HEK293 (cell line): ENCODE measurements around the gene MPV17L.

Experiments used
- GLI4 ChIP-seq: fragments of 450-650 bp; formaldehyde crosslinking; IDR thresholded peaks from 2 replicates; pipeline ENCODE4 v1.5.1; 2016; ENCODE audit warnings: missing biosample characterization, missing genetic modification characterization
- HOXC10 ChIP-seq: sonication (generic); formaldehyde crosslinking; IDR thresholded peaks from 2 replicates; pipeline ENCODE4 v1.8.1; 2023; ENCODE audit warnings: mild to moderate bottlenecking, missing genetic modification reagents
- IKZF3 ChIP-seq: fragments of 450-650 bp; IDR thresholded peaks from 2 replicates; pipeline ENCODE4 v1.5.0; 2018; ENCODE audit warnings: missing biosample characterization, mild to moderate bottlenecking, missing genetic modification characterization, moderate library complexity
- KLF10 ChIP-seq: fragments of 450-650 bp; IDR thresholded peaks from 2 replicates; pipeline ENCODE4 v1.5.1; 2018; ENCODE audit warnings: missing biosample characterization, mild to moderate bottlenecking, missing genetic modification characterization
- KLF7 ChIP-seq: fragments of 450-650 bp; formaldehyde crosslinking; IDR thresholded peaks from 2 replicates; pipeline ENCODE4 v1.5.1; 2016; ENCODE audit warnings: missing biosample characterization, missing genetic modification characterization, borderline replicate concordance
- REPIN1 ChIP-seq: fragments of 450-650 bp; formaldehyde crosslinking; IDR thresholded peaks from 2 replicates; pipeline ENCODE4 v1.5.1; 2017; ENCODE audit warnings: missing biosample characterization, missing genetic modification characterization, low read depth
- REST ChIP-seq: fragments of 450-650 bp; formaldehyde crosslinking; IDR thresholded peaks from 2 replicates; pipeline ENCODE4 v1.5.1; 2016; ENCODE audit warnings: missing biosample characterization, missing genetic modification characterization
- SCRT1 ChIP-seq: fragments of 450-650 bp; formaldehyde crosslinking; IDR thresholded peaks from 2 replicates; pipeline ENCODE4 v1.5.1; 2016; ENCODE audit warnings: missing biosample characterization, missing genetic modification characterization, borderline replicate concordance
- ZFP69B ChIP-seq: fragments of 450-650 bp; formaldehyde crosslinking; IDR thresholded peaks from 2 replicates; pipeline ENCODE4 v1.5.1; 2016; ENCODE audit warnings: missing biosample characterization, missing genetic modification characterization
- ZNF133 ChIP-seq: fragments of 450-650 bp; formaldehyde crosslinking; IDR thresholded peaks from 2 replicates; pipeline ENCODE4 v1.5.1; 2016; ENCODE audit warnings: missing biosample characterization, missing genetic modification characterization
- ZNF146 ChIP-seq: fragments of 450-650 bp; formaldehyde crosslinking; IDR thresholded peaks from 2 replicates; pipeline ENCODE4 v1.5.1; 2016; ENCODE audit warnings: missing biosample characterization, missing genetic modification characterization
- ZNF211 ChIP-seq: fragments of 450-650 bp; formaldehyde crosslinking; IDR thresholded peaks from 2 replicates; pipeline ENCODE4 v1.5.1; 2016; ENCODE audit warnings: low read depth, missing biosample characterization, missing genetic modification characterization
- ZNF221 ChIP-seq: fragments of 450-650 bp; formaldehyde crosslinking; IDR thresholded peaks from 2 replicates; pipeline ENCODE4 v1.5.1; 2017; ENCODE audit warnings: missing biosample characterization, missing genetic modification characterization, borderline replicate concordance
- ZNF24 ChIP-seq: fragments of 450-650 bp; formaldehyde crosslinking; IDR thresholded peaks from 2 replicates; pipeline ENCODE4 v1.5.1; 2016; ENCODE audit warnings: missing biosample characterization, missing genetic modification characterization
- ZNF341 ChIP-seq: fragments of 450-650 bp; formaldehyde crosslinking; IDR thresholded peaks from 2 replicates; pipeline ENCODE4; 2016; ENCODE audit warnings: low read depth, missing biosample characterization, missing genetic modification characterization
- ZNF362 ChIP-seq: fragments of 450-650 bp; formaldehyde crosslinking; IDR thresholded peaks from 2 replicates; pipeline ENCODE4 v1.5.1; 2016; ENCODE audit warnings: missing biosample characterization, missing genetic modification characterization
- ZNF37A ChIP-seq: fragments of 450-650 bp; IDR thresholded peaks from 2 replicates; pipeline ENCODE4 v1.5.1; 2018; ENCODE audit warnings: missing biosample characterization, missing genetic modification characterization
- ZNF521 ChIP-seq: fragments of 450-650 bp; formaldehyde crosslinking; IDR thresholded peaks from 2 replicates; pipeline ENCODE4 v1.5.1; 2017; ENCODE audit warnings: missing biosample characterization, mild to moderate bottlenecking, missing genetic modification characterization
- ZNF645 ChIP-seq: fragments of 450-650 bp; formaldehyde crosslinking; IDR thresholded peaks from 2 replicates; pipeline ENCODE4; 2016; ENCODE audit warnings: missing biosample characterization, missing genetic modification characterization
- ZNF660 ChIP-seq: fragments of 450-650 bp; IDR thresholded peaks from 2 replicates; pipeline ENCODE4 v1.5.1; 2018; ENCODE audit warnings: missing biosample characterization, mild to moderate bottlenecking, missing genetic modification characterization
- ZNF701 ChIP-seq: fragments of 450-650 bp; formaldehyde crosslinking; IDR thresholded peaks from 2 replicates; pipeline ENCODE4 v1.5.1; 2016; ENCODE audit warnings: missing biosample characterization, missing genetic modification characterization
- ZSCAN23 ChIP-seq: fragments of 450-650 bp; formaldehyde crosslinking; IDR thresholded peaks from 2 replicates; pipeline ENCODE4 v1.5.1; 2016; ENCODE audit warnings: missing biosample characterization, missing genetic modification characterization
- ZXDB ChIP-seq: fragments of 450-650 bp; formaldehyde crosslinking; IDR thresholded peaks from 2 replicates; pipeline ENCODE4 v1.5.1; 2016; ENCODE audit warnings: missing biosample characterization, missing genetic modification characterization
- TF ChIP-seq, protein P1 (sequence below): fragments of 450-650 bp; formaldehyde crosslinking; IDR thresholded peaks from 2 replicates; pipeline ENCODE4 v1.5.1; 2016; ENCODE audit warnings: missing biosample characterization, missing genetic modification characterization
- TF ChIP-seq, protein P2 (sequence below): fragments of 450-650 bp; formaldehyde crosslinking; IDR thresholded peaks from 2 replicates; pipeline ENCODE4 v1.5.1; 2016; ENCODE audit warnings: missing biosample characterization, missing genetic modification characterization
- TF ChIP-seq, protein P3 (sequence below): fragments of 450-650 bp; formaldehyde crosslinking; IDR thresholded peaks from 2 replicates; pipeline ENCODE4 v1.5.1; 2016; ENCODE audit warnings: missing biosample characterization, missing genetic modification characterization
- TF ChIP-seq, protein P4 (sequence below): fragments of 450-650 bp; formaldehyde crosslinking; IDR thresholded peaks from 2 replicates; pipeline ENCODE4 v1.5.1; 2017; ENCODE audit warnings: missing biosample characterization, missing genetic modification characterization

The MPV17L gene

GRCh38 chr16:15427648-15428239 is 32.2 kb downstream of the MPV17L start (continued):
- TF ChIP-seq IKZF3 (tag by site-specific recombination), result 0 out of 2 replicates have a peak, but pooled peaks have one; percentile 13
- TF ChIP-seq, protein P1, sequence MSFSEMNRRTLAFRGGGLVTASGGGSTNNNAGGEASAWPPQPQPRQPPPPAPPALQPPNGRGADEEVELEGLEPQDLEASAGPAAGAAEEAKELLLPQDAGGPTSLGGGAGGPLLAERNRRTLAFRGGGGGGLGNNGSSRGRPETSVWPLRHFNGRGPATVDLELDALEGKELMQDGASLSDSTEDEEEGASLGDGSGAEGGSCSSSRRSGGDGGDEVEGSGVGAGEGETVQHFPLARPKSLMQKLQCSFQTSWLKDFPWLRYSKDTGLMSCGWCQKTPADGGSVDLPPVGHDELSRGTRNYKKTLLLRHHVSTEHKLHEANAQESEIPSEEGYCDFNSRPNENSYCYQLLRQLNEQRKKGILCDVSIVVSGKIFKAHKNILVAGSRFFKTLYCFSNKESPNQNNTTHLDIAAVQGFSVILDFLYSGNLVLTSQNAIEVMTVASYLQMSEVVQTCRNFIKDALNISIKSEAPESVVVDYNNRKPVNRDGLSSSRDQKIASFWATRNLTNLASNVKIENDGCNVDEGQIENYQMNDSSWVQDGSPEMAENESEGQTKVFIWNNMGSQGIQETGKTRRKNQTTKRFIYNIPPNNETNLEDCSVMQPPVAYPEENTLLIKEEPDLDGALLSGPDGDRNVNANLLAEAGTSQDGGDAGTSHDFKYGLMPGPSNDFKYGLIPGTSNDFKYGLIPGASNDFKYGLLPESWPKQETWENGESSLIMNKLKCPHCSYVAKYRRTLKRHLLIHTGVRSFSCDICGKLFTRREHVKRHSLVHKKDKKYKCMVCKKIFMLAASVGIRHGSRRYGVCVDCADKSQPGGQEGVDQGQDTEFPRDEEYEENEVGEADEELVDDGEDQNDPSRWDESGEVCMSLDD (tag by site-specific recombination), result no peak
- no peak for TF ChIP-seq REST (tag by site-specific recombination)
- TF ChIP-seq, protein P2, sequence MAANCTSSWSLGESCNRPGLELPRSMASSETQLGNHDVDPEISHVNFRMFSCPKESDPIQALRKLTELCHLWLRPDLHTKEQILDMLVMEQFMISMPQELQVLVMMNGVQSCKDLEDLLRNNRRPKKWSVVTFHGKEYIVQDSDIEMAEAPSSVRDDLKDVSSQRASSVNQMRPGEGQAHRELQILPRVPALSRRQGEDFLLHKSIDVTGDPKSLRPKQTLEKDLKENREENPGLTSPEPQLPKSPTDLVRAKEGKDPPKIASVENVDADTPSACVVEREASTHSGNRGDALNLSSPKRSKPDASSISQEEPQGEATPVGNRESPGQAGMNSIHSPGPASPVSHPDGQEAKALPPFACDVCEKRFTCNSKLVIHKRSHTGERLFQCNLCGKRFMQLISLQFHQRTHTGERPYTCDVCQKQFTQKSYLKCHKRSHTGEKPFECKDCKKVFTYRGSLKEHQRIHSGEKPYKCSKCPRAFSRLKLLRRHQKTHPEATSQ (tag by site-specific recombination), result no peak
- no peak for TF ChIP-seq KLF7
- 0 out of 2 replicates have a peak, but pooled peaks have one; percentile 38 for TF ChIP-seq ZNF24 (tag by site-specific recombination)
- no peak for TF ChIP-seq ZNF341 (tag by site-specific recombination)
- no peak for TF ChIP-seq ZNF37A (tag by site-specific recombination)
- TF ChIP-seq ZNF660 (tag by site-specific recombination), result peak; percentile 60; the same call in 1 of the 2 replicates
- no peak for TF ChIP-seq KLF10 (tag by site-specific recombination)
- TF ChIP-seq GLI4 (tag by site-specific recombination), result no peak
- TF ChIP-seq HOXC10 (CRISPR knock-in tag), result no peak
- TF ChIP-seq ZFP69B (tag by site-specific recombination), result peak; percentile 53; the same call in 1 of the 2 replicates
- no peak for TF ChIP-seq ZNF211 (tag by site-specific recombination)
- no peak for TF ChIP-seq ZNF521 (tag by site-specific recombination)
- TF ChIP-seq, protein P3, sequence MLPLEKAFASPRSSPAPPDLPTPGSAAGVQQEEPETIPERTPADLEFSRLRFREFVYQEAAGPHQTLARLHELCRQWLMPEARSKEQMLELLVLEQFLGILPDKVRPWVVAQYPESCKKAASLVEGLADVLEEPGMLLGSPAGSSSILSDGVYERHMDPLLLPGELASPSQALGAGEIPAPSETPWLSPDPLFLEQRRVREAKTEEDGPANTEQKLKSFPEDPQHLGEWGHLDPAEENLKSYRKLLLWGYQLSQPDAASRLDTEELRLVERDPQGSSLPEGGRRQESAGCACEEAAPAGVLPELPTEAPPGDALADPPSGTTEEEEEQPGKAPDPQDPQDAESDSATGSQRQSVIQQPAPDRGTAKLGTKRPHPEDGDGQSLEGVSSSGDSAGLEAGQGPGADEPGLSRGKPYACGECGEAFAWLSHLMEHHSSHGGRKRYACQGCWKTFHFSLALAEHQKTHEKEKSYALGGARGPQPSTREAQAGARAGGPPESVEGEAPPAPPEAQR (tag by site-specific recombination), result no peak
- TF ChIP-seq ZNF221 (tag by site-specific recombination), result no peak
- no peak for TF ChIP-seq ZNF362 (tag by site-specific recombination)
- peak; percentile 61; the same call in 1 of the 2 replicates for TF ChIP-seq ZXDB
- TF ChIP-seq ZNF146 (tag by site-specific recombination), result no peak
- TF ChIP-seq ZSCAN23 (tag by site-specific recombination), result no peak
- TF ChIP-seq ZNF645 (tag by site-specific recombination), result no peak
- TF ChIP-seq ZNF133 (tag by site-specific recombination), result no peak
- TF ChIP-seq SCRT1 (tag by site-specific recombination), result no peak
- TF ChIP-seq, protein P4, sequence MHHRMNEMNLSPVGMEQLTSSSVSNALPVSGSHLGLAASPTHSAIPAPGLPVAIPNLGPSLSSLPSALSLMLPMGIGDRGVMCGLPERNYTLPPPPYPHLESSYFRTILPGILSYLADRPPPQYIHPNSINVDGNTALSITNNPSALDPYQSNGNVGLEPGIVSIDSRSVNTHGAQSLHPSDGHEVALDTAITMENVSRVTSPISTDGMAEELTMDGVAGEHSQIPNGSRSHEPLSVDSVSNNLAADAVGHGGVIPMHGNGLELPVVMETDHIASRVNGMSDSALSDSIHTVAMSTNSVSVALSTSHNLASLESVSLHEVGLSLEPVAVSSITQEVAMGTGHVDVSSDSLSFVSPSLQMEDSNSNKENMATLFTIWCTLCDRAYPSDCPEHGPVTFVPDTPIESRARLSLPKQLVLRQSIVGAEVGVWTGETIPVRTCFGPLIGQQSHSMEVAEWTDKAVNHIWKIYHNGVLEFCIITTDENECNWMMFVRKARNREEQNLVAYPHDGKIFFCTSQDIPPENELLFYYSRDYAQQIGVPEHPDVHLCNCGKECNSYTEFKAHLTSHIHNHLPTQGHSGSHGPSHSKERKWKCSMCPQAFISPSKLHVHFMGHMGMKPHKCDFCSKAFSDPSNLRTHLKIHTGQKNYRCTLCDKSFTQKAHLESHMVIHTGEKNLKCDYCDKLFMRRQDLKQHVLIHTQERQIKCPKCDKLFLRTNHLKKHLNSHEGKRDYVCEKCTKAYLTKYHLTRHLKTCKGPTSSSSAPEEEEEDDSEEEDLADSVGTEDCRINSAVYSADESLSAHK (tag by site-specific recombination), result no peak
- no peak for TF ChIP-seq ZNF701 (tag by site-specific recombination)
- no peak for TF ChIP-seq REPIN1 (tag by site-specific recombination)
